Neural crest cell (in vitro differentiated cells): ENCODE measurements around the gene LRRC74B. TPM values are rescaled to one million over a fixed set of nuclear protein-coding genes. Genes with fewer than 3 reads are reported as not detected.
A peak's percentile ranks its signal among the peaks of the same experiment; 100 is the strongest.

Source experiments
- DNase-seq: peaks from one replicate; pipeline ENCODE4 v3.0.0; 2021; ENCODE audit warnings: low read depth, mixed read lengths, low spot score
- H3K27ac Mint-ChIP-seq: one replicate; pipeline ENCODE4 v1.8.0; 2021; ENCODE audit warnings: mild to moderate bottlenecking, mixed read lengths; ENCODE audit not compliant: unreplicated experiment
- H3K27me3 Mint-ChIP-seq: 2 replicates; pipeline ENCODE4 v1.8.0; 2021; ENCODE audit warnings: low read depth, mild to moderate bottlenecking, mixed read lengths
- H3K36me3 Mint-ChIP-seq: 2 replicates; pipeline ENCODE4 v1.8.0; 2021; ENCODE audit warnings: low read depth, mild to moderate bottlenecking, mixed read lengths
- H3K4me1 Mint-ChIP-seq: 2 replicates; pipeline ENCODE4 v1.8.0; 2021; ENCODE audit warnings: mixed read lengths
- H3K4me3 Mint-ChIP-seq: one replicate; pipeline ENCODE4 v1.8.0; 2021; ENCODE audit warnings: mild to moderate bottlenecking, mixed read lengths
- H3K9me3 Mint-ChIP-seq: 2 replicates; pipeline ENCODE4 v1.8.0; 2021; ENCODE audit warnings: mixed read lengths
- total RNA-seq: library from RNA; stranded (reverse); gene quantifications from 2 replicates; pipeline ENCODE4 v1.2.1, GENCODE V29; 2021
- TF ChIP-seq, protein P1 (sequence below): fragments of 200-600 bp; sonication (generic); conservative IDR thresholded peaks from 2 replicates; pipeline ENCODE4 v1.5.0; 2021; ENCODE audit warnings: antibody characterized with exemption, mild to moderate bottlenecking

Gene LRRC74B
- total RNA-seq, 1 donor from 2014 or later = not detected

DNA sequence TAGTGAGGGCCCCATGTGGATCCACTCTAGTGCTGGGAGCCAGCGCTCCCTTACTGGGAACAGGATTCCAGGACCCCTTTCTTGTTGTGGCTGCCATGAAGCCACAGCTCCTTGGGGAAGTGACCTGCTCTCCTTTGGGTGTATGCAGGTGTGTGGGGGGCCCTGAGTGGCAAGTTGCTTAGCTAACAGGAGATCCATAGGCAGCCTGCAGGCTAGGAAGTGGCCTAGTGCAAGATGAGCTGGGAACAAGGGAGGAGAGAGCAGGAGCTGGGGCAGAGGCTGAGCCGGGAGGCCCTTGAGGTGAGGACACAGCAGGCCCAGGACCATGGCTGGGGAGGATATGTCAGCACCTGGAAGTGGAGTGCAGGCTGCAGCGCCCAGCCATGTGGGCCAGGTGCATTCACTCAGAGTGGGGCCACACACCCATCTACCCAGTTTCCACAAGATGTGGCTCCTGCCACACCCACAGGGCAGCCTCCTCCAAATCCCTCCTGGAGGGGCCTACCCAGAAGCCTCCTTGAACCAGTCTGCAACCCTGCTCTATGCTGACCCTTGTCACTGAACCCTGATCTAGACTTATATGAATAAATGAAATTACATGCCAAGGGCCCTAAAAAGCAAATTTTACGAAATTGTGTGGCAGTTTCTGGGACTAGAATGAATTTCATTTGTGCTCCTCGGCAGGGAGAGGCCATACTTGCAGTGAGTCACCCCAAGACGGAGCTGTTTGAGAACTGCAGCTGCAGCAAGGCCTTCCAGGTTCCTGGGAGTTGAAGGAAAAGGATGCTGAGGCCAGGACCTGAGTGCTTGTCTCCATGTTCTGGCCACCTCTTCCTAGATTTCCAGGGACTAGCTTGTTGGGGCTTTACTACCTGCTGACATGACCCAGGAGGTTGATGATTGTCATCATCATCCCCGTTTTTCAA, 47.1 kb upstream of the LRRC74B start:
- Mint-ChIP-seq H3K36me3 (no peaks in the 10 kb centered on the region), H3K4me1 (peaks cover 25% of the 10 kb centered on the region), H3K27ac (no peak overlapping the region), H3K4me3 (peak overlapping the region; percentile 84), H3K9me3 (no peaks in the 10 kb centered on the region), H3K27me3 (peaks cover 5% of the 10 kb centered on the region)
- DNase-seq = no peak
- TF ChIP-seq, protein P1, sequence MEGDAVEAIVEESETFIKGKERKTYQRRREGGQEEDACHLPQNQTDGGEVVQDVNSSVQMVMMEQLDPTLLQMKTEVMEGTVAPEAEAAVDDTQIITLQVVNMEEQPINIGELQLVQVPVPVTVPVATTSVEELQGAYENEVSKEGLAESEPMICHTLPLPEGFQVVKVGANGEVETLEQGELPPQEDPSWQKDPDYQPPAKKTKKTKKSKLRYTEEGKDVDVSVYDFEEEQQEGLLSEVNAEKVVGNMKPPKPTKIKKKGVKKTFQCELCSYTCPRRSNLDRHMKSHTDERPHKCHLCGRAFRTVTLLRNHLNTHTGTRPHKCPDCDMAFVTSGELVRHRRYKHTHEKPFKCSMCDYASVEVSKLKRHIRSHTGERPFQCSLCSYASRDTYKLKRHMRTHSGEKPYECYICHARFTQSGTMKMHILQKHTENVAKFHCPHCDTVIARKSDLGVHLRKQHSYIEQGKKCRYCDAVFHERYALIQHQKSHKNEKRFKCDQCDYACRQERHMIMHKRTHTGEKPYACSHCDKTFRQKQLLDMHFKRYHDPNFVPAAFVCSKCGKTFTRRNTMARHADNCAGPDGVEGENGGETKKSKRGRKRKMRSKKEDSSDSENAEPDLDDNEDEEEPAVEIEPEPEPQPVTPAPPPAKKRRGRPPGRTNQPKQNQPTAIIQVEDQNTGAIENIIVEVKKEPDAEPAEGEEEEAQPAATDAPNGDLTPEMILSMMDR = no peak

DNA sequence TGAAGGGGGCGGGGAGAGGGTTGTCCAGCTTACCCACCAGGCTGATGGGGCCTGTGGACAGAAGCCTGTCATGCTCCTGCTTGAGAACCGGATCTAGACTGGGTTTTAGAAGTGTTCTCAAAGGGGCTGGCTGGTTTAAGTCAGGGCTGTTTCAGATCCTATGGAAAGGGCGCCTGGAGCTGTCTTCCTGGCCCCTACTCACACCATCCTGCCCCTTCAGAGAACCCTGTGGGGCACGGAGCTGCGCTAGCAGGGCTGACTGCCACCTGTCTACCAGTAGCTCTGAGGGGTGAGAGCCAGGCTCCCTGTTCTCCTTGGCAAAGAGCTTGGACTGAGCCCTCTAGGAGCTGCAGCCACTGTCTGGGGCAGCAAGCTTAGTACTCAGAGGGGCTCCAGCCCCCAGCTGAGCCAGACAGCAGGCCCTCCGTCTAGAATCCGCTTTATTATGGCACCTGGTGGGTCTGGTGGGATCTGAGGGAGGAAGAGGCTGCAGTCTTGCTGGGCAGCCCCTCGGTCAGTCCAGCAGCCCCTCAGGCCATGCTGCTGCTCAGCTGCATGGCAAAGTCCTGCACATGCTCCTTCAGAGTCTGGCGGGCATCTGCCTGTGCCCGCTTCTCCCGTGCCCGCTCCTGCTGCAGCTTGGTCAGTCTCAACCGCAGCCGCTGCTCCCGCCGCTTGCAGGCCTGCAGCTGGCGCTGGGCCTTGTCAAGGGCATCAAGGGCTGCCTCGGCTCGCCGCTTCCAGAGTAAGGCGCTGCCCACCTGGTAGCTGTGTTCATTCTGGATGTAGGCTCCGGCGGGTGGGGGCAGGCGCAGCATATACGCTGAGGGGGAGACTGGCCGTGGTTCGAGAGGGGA, 46.2 kb upstream of the LRRC74B start:
- peaks cover 26% of the 10 kb centered on the region for H3K4me1 Mint-ChIP-seq
- no peaks in the 10 kb centered on the region for H3K36me3 Mint-ChIP-seq
- TF ChIP-seq, protein P1 = no peak
- H3K27me3 Mint-ChIP-seq = peaks cover 5% of the 10 kb centered on the region
- DNase-seq = no peak
- no peaks in the 10 kb centered on the region for H3K9me3 Mint-ChIP-seq
- peak overlapping the region; percentile 98 for H3K4me3 Mint-ChIP-seq
- no peak overlapping the region for H3K27ac Mint-ChIP-seq

DNA sequence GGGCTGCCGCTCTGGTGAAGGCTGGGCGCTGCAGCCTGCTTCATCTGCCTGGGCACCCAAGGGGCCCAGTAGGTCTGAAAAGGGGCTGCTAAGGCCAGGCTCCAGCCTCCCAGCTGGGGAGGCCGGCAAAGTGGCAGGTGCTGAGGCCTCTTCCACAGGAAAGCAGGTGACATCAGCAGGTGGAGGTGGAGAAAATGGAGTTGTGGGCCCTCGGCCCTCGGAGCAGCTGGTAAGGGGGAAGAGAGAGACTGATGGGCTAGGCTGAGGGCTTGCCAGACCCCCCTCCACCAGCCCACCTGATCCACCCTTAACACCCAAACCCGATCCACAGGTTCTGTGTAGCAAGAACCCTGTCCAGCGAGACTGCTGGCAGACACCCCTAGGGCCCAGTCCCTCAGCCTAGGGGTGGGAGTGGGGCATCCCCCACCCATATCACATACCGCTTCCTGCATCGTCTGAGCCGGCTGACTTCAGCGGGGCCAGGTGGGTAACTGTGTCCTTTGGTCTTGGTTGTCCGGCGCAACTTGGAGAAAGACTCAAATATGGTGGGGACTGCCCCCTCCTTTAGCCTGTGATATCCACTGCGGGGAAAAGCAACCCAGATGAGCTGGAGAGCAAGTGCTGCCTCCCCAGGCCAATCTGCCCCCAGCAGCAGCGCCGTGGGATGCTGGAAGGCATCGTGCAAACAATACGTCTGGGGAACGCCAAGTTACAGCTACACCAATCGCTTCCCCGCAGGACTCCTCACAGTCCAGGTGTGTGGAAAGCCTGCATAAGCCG, 45.3 kb upstream of the LRRC74B start:
- TF ChIP-seq, protein P1 = no peak
- Mint-ChIP-seq H3K36me3 (no peaks in the 10 kb centered on the region), H3K27ac (peak overlapping the region; percentile 97), H3K9me3 (no peaks in the 10 kb centered on the region), H3K4me3 (peak overlapping the region; percentile 98), H3K27me3 (peaks cover 5% of the 10 kb centered on the region), H3K4me1 (peaks cover 26% of the 10 kb centered on the region)
- DNase-seq = no peak

DNA sequence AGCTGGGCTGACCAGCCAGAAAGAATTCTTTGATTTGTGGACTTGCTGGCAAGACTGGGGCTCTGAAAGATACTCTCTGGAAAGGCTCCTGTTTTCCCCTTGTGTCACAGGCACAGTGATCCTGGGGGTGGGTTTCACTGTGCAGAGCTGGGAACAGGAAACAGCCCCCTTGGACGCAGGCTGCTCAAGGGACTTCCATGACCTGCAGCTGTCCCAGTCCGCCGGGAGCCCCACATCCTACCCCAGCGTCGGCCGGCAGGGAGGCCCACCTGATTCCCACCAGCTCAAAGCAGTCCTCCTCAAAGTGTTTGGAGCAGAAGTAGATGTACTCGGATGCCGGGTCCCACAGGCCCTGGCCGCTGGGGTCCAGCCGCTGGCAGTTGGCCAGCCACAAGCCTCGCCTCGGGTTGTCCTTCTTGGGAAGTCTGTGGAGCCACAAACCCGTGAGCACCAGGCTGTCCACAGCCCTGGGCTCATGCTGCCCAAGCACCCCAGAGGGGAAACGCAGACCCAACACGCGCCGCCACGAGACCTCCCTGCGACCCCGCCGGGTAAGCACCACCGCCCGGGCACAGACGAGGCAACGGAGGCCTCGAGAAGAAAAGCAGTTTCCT, 44.7 kb upstream of the LRRC74B start:
- peaks cover 26% of the 10 kb centered on the region for H3K4me1 Mint-ChIP-seq
- peak; percentile 28 for DNase-seq
- H3K27ac Mint-ChIP-seq = peak overlapping the region; percentile 97
- H3K36me3 Mint-ChIP-seq = no peaks in the 10 kb centered on the region
- H3K9me3 Mint-ChIP-seq = no peaks in the 10 kb centered on the region
- TF ChIP-seq, protein P1 = no peak
- peak overlapping the region; percentile 98 for H3K4me3 Mint-ChIP-seq
- H3K27me3 Mint-ChIP-seq = peaks cover 5% of the 10 kb centered on the region
